Measurements from ENCODE around the gene COL4A2.

Gene COL4A2

DNA sequence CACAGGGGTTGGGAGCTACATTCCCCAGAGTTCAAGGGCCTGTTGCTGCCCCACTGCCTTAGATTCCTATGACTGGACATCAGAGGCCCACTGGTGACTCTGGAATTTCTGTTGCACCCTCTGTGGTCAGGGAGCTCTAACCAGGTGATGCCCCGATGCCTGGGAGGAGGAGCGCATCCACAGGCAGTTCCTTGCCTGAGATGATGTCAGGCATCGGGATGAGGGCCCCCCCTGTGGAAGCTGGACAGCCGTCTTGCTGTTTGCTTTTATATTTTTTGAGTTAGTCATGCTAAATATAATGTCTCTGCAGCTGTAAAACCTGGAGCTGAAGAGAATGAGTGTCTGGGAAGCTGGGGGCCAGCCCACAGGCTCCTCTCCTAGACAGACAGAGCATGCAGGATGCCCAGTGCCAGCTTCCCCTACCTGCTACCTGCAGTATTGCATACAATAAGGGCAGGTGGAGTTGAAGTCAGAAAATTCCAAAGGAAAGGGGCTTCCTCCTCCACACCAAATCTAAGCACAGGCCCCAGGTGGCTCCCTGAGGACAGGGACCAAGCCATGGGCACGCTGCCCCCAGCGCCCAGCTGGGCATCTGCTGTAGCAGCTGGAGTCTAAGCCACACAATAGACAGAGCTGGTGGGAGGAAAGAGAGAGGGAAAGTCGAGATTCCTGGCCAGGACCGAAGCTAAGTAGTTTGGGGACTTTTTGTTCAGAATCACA, 16.2 kb downstream of the COL4A2 start:
- no peak for DNase-seq

DNA sequence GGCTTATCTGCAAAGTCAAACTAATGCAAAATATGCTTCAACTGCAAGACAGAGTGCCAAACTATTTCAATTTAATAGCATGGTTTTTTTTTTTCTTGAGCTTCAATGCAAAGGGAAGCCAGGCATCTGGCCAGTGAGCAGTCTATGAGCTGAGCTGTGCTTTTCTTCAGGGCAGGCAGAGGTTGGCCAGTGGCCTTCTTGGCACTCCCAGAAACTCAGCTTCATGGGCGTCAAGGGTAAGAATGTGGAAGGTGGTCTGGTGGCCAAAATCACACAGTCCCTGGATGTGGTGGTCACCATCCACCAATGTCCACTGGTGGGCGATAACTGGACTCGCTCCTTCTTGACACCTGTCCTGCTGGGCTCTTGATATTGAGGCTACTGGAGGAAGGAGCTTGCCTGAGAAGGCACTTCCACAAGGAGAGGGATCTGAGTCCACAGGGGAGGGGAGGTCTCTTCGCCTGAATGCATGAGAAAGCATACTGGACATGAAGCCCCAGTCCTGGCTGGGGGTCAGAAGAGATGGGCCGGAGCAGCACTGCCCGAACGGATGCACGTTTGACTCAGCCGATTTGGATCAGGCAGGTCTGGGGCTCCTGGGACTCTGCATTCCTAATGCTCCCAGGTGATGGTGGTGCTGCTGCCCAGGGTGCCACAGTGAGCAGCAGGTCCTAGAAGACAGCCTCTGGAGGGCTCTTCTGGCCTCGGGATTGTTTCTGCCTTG, 17.1 kb downstream of the COL4A2 start:
- no peak for DNase-seq

GRCh38 chr13:110326263-110326904, 19.3 kb downstream of the COL4A2 start:
- no peak for DNase-seq

GRCh38 chr13:110327051-110327721, 20.1 kb downstream of the COL4A2 start:
- no peak for DNase-seq

DNA sequence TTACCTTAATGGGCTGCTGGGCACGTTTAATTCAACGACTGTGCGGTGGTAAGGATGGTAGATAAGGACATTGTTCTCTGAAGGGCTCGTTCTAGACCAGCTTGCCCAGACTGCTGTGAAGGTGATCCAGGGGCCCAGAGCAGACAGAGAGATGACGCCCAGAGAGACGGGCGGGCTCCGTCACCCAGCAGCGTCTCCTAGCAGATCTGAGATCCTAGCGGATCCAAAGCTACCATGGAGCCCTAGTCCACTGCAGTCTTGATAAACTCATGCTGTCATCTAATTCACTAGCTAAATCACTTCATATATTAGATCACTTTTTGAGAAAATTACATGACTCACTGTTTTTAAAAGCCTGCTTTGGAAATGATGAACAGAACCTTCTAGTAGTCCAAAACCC, 21.5 kb downstream of the COL4A2 start:
- no peak for DNase-seq

- DNase-seq = no peak
Observed at GRCh38 chr13:110329258-110329657, 22.2 kb downstream of the COL4A2 start.

GRCh38 chr13:110329798-110330461, 22.8 kb downstream of the COL4A2 start:
- DNase-seq = no peak

DNA sequence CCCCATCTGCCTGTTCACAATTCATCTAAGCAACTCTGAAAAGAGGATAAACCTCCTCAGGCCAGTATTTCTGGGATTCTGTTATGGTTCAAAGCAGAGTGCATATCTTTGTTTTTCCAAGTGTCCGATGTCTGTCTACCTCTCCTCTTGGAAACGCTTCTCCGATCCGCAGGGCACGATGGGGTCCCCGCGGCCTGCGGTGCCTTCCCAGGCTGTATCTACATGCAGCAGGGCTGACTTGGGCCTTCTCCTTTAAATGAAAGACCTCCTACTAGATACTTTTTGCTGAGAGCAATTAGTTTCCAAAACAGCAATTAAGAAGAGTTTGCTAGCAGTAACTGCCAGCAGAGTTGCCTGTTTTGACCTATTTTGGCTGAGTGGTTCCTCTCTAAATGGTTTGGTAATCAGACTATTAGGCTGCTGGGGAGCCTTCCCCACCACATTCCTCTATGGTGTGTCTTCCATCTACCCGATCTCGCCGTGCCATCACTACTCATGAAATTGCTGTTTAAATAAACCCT, 23.5 kb downstream of the COL4A2 start:
- DNase-seq = no peak

- no peak for DNase-seq
Observed at GRCh38 chr13:110331362-110331761, 24.3 kb downstream of the COL4A2 start.

- DNase-seq = no peak
Observed at GRCh38 chr13:110332750-110333149, 25.7 kb downstream of the COL4A2 start.

DNA sequence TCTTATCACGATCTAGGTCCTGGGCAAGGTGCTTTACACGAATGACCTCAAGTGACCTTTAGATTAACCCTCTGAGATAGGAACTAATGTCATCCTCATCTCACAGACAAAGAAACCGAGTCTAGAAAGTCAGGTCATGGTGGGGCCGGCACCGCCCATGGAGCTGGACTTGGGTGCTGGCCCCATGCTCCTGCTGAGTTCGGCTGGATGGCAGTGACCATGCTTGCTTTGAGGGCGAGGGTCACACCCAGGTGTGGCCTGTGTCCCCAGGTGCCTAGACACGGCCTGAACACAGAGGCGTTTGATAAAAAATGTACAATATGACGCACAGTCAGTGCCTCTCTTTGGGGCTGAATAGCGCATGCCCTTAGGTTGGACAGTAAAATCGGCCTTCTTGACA, 26.8 kb downstream of the COL4A2 start:
- DNase-seq = no peak

DNA sequence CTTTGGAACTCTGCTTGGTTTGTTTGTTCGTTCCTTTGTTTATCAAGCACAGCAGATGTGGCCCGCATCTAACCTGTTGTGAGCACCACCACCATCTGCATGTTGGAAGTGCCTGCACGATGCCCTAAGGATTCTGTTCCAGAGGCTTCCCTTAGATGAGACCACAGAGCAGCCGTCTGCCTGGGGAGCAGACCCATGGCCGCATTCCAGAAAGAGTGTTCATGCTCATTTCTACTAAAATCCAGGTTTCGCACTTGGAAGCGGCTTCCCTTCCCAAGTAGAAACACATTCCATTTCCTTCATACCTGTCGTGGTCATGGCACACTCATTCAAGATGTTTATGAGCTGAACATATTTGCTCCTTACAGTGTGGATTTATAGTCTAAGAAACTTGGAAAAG, 27.2 kb downstream of the COL4A2 start:
- DNase-seq = no peak

GRCh38 chr13:110334841-110335490, 27.9 kb downstream of the COL4A2 start:
- DNase-seq = no peak

DNA sequence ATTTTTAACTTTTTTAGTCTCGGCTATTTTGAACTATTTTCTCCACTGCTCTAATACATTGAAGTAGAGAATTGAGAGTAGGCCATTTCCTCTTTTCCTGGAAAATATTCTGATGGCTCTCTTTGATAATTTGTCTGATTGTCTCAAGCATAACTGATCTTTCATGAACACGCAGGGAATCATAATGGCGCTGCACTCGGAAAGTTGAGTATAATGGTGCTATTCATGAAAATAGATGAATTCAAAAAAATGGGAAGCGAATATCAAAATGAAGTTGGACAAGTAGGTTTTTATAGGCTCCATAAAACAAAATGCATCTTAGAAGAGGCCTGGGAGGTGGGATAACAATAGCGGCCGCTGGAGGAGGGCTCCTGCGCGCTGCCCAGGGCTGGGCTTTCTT, 29.0 kb downstream of the COL4A2 start:
- no peak for DNase-seq

DNA sequence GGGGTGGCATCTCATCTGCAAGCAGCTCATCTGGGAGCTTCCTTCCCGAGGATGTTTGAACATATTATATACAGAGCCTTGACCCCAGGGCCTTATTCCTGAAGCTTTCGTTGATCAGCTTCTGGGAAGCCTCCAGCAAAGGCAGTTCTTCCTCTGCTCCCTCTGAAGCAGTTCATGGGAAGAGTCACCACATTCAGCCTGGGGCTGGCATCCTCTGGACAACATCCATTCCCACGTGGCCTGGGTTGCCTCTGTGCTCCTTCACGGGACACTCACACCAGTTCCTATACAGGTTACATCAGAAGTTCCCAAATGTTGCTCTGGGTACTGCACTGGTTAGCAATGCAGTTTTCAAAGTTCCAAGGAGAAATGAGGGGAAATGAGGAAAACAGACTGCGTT, 29.6 kb downstream of the COL4A2 start:
- DNase-seq = no peak

GRCh38 chr13:110337247-110337646, 30.2 kb downstream of the COL4A2 start:
- DNase-seq = no peak

DNA sequence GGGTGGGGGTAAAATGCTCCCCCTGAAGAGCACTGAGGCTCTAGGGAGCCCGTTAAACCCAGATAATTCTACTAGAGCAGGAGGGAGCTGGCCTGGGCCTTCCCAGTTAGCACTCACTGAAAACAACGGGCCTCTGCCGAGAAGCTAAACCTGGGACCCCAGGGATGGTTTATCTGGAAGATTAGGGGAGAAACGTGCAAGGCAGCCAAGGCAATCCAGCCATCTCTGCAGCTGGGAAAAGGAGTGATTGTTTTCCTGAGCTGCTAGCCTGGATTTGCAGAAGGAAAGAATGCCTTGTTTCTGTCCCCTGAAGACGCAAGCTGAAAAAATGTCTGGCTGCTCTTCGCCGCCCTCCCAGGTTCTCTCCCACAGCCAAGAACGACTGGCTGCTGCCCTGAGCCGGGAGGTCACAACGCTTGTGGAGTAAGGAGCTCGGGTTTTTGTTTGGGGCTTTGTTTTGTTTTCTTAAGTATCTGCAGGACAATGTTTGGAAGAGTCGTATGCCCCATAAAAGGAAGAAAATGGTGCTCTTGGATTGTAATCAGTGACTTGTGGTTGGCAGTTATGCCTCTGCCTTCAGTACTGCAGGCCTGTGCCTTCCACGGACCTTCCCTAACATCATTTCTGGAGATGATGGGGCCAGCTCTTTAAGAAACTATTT, 31.5 kb downstream of the COL4A2 start:
- no peak for DNase-seq

- DNase-seq = no peak
Observed at GRCh38 chr13:110339263-110339662, 32.2 kb downstream of the COL4A2 start.

DNA sequence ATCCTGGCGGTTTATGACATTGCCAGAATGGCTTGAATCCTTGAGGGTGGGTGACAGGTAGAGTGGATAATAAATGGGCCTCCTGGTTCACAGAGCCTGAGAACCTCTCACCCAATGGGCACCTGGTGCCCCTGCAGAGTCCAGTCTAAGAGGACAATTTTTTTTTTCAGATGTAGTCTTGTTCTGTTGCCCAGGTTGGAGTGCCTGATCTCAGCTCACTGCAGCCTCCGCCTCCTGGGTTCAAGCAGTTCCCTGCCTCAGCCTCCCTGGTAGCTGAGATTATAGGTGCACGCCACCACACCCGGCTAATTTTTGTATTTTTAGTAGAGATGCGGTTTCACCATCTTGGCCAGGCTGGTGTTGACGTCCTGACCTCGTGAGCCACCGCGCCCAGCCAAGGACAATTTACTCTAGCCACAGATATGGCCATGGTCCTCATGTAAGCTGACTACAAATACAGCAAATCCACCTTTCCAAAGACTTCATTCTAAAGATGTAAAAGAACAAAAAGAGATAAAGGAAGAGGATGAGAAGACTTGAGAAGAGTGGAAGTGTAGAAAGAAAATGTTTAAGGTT, 33.0 kb downstream of the COL4A2 start:
- no peak for DNase-seq

GRCh38 chr13:110340812-110341444, 33.8 kb downstream of the COL4A2 start:
- DNase-seq = no peak

All from COR-L47 (cell line).